Adrenal gland (tissue), 5 donors: ENCODE data around the gene KRTAP2-2.

Experiments used
- POLR2A ChIP-seq, 2 donors: fragments of 450-650 bp; IDR thresholded peaks; one replicate each; pipeline ENCODE4 v1.6.1; 2017; ENCODE audit warnings: antibody characterized with exemption in 2 of 2, mild to moderate bottlenecking in 2 of 2, moderate library complexity in 1 of 2
- TF ChIP-seq, protein P1 (sequence below), 6 experiments: fragments of 450-650 bp in 4 of 6; fragments of 200-600 bp in 2 of 6; sonication (generic) in 1 of 6; IDR thresholded peaks; 1 replicate in 5 of 6; 2 replicates in 1 of 6; pipeline versions ENCODE4 v1.5.1 to v1.8.0; 2016 to 2021; ENCODE audit warnings: antibody characterized with exemption in 6 of 6, mild to moderate bottlenecking in 2 of 6, moderate library complexity in 1 of 6
- donor health status: DM: no; HTN: no; CAD: no.

DNA sequence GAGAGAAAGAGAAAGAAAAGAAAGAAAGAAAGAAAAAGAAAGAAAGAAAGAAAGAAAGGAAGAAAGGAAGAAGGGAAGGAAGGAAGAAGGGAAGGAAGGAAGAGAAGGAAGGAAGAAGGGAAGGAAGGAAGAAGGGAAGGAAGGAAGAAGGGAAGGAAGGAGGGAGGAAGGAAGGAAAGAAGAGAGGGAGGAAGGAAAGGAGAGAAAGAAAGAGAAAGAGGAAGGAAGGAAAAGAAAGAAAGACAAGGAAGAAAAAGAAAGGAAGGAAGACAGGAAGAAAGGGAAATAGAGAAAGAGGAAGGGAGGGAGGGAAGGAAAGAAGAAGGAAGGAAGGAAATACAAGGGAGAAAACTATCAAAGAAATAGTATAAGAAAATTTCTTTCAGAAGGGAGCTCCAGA lies 21.8 kb upstream of the KRTAP2-2 start:
- TF ChIP-seq, protein P1, sequence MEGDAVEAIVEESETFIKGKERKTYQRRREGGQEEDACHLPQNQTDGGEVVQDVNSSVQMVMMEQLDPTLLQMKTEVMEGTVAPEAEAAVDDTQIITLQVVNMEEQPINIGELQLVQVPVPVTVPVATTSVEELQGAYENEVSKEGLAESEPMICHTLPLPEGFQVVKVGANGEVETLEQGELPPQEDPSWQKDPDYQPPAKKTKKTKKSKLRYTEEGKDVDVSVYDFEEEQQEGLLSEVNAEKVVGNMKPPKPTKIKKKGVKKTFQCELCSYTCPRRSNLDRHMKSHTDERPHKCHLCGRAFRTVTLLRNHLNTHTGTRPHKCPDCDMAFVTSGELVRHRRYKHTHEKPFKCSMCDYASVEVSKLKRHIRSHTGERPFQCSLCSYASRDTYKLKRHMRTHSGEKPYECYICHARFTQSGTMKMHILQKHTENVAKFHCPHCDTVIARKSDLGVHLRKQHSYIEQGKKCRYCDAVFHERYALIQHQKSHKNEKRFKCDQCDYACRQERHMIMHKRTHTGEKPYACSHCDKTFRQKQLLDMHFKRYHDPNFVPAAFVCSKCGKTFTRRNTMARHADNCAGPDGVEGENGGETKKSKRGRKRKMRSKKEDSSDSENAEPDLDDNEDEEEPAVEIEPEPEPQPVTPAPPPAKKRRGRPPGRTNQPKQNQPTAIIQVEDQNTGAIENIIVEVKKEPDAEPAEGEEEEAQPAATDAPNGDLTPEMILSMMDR (IDR thresholded peaks at IDR 0.05), result no peak
- no peak for TF ChIP-seq POLR2A (IDR thresholded peaks at IDR 0.05)
